HG02623 (cell line): ENCODE results near the gene TMEM202.
"Not testable (repeated sequence)": the region's sequence is repeated elsewhere in the genome, so short reads cannot be mapped to it uniquely, and the experiment has no call there.

Experiments
- ATAC-seq: cut with Tn5 transposase; IDR thresholded peaks from one replicate; pipeline ENCODE4 v1.9.1; 2021; ENCODE audit warnings: moderate library complexity; ENCODE audit not compliant: unreplicated experiment

TMEM202 gene, protein sequence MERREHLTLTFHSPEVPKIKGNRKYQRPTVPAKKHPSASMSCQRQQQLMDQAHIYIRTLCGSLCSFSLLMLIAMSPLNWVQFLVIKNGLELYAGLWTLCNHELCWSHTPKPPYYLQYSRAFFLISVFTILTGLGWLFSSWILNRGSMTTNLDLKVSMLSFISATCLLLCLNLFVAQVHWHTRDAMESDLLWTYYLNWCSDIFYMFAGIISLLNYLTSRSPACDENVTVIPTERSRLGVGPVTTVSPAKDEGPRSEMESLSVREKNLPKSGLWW

GRCh38 chr15:72397796-72398588 is at the start of gene TMEM202:
Gene TMEM202, plus strand, starts transcription at chr15:72398305. Its CDS starts 22 bp downstream, at chr15:72398327.
- ATAC-seq, result no peak

DNA sequence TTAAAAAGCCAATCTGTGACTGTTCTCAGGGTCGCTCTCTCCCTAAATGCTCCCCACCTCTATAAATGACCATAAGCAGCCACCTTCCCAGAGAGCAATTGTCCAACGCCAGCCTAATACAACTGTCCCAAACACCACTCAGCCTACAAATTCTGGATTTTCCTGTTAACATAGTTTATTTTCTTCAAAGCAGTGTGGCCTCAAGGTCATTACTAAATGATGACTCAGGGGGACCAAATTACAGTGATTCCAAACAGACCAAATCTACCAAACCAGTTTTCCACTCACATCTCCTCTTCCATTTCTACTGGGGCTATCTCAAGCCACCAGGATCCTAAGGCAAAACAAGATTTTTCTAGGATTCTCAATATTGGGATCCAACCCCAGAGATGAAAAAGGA is 44.8 kb upstream of the TMEM202 start:
- no peak for ATAC-seq

- ATAC-seq, result no peak
Observed at GRCh38 chr15:72354496-72354895, 43.6 kb upstream of the TMEM202 start.

- no peak for ATAC-seq
Observed at GRCh38 chr15:72358121-72358520, 40.0 kb upstream of the TMEM202 start.

DNA sequence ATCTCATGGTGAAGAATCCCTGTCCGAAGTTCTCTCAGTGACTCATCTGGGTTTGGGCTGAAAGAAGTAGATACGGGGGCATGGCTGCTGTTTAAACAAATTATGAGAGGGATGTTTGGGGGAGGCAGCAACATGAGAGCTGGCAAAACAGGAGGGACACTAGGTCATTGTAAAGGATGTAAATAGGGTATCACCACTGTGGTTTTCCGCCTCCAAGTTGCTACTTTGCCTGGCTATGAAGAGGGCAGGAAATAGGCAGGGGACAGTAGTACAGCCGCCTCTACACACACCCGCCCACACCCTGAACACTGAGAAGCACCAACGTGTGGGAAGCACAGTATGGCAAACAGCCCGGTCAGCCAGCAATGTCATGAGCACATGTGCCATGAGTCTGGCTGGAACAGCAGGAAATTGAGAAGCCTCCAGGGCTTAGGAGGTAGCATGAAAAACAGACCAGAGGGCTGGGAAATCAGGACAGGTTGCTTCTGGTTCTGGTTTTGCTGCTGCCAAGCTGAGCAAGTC is 39.4 kb upstream of the TMEM202 start:
- ATAC-seq, result no peak

DNA sequence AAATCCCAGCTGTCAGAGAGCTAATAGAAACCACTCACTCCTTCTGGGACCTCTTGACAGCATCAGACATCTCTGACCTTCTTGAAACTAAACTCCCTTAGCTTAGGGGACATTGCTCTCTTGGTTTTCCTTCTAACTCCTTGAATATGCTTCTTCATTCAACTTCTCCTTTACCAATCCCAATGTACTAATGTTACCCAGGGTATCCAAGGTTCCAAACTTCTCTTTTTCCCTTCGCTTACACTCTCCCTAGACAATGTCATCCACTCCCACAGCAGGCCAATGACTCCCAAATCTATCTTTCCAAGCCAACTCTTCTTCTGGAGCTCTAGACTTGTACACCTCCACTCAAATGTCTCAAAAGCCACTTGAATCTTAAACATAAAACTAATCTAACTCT is 36.9 kb upstream of the TMEM202 start:
- no peak for ATAC-seq

- ATAC-seq, result peak; percentile 81
Observed at GRCh38 chr15:72365844-72366243, 32.3 kb upstream of the TMEM202 start.

- ATAC-seq, result no peak
Observed at GRCh38 chr15:72368325-72368724, 29.8 kb upstream of the TMEM202 start.

- no peak for ATAC-seq
Observed at GRCh38 chr15:72368899-72369298, 29.2 kb upstream of the TMEM202 start.

DNA sequence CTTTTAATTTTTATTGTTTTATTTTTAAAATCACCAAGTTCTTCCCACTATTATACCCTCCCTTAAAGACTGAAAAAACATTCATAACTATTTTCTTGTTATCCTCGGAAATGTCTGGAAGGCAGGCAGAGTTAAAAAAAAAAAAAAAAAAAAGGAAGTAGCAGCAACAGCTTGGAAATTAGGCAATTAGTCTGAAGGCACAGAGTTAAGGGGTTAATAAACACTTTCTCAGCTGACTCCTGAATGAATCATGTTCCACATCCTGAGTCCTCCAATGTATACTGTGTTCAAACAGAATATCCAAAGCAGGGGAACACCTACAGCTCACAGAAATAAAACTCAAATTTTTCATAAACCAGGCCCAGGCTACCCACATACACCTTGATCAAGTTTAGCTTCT is 28.1 kb upstream of the TMEM202 start:
- no peak for ATAC-seq

GRCh38 chr15:72372361-72372760 is 25.7 kb upstream of the TMEM202 start:
- ATAC-seq, result no peak

DNA sequence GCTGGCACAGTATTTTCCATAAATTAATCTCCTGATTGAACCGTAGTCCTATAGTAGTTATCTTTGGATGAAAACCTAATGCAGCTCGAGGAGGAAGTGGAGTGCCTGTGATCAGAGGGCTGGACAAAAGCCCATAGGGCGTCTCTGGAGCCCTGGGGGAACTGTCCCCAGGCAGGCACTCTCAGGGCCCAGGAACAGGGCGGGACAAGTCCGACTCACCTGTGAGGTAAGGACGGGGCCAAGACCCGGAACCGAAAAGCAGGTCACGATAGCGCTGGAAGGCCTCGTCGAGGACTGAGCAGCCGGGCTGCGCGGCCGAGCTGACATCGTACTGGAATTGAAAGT is 22.6 kb upstream of the TMEM202 start:
- ATAC-seq, result peak; percentile 30

- peak; percentile 84 for ATAC-seq
Observed at GRCh38 chr15:72375846-72376581, 22.1 kb upstream of the TMEM202 start, which contains the start of gene HEXA. Gene HEXA, minus strand, starts transcription at chr15:72376014. Its CDS starts 42 bp downstream, at chr15:72375972.

DNA sequence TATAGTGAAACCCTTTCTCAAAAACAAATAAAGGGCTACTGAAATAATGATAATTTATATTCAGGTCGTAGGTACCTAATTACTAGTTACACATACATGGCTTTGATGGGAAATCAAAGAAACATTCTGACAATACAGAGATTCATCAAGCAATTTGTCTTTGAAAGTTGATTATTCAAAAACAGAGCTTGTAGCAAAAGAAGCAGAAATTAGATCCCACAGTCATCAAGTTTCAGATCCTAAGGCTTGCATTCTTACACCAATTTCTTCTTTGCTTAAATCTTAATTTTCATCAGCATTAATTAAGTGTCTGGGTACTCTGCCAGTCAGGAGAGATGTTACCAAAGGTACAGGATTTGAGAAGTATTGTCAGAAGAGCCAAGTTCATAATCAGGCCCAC is 20.8 kb upstream of the TMEM202 start:
- ATAC-seq, result no peak

GRCh38 chr15:72379106-72379505 is 19.0 kb upstream of the TMEM202 start:
- ATAC-seq, result not testable (repeated sequence)

- no peak for ATAC-seq
Observed at GRCh38 chr15:72379856-72380430, 18.2 kb upstream of the TMEM202 start.

DNA sequence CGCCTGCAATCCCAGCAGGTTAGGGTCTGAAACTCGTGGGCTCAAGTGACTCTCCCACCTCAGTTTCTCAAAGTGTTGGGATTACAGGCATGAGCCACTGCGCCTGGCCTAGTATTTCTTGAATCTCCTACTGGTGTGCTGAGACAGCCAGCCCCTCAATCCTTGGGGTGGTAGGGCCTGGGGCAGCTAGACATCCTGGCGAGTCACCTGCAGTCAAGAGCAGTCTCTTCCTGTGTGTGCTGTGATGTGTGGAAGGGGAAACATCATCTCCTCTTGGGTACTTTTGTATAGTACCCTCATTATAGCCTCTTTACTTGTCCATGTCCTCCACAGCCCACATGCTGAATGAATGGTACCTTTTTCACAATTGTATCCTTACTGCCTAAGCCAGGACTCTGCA is 17.4 kb upstream of the TMEM202 start:
- ATAC-seq, result no peak

- no peak for ATAC-seq
Observed at GRCh38 chr15:72382146-72382545, 16.0 kb upstream of the TMEM202 start.

DNA sequence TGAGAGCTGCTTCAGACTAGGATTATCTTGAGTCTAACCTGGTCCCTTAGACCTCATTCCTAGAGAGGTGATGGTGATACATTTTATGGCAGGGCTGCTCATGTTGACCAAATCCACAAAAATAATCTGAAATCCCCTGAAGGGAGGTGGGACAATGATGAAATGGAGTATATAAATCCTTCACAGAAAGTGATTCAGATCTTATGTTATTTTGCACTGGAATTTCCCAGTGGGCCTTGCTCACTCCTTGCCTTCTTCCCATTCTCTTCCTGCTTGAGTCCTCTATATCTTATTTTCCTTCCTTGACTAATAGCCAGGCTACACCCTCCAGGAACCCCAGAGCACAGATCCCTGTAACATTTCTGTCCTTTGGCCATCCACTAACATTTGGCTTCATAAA is 10.4 kb upstream of the TMEM202 start:
- no peak for ATAC-seq

- no peak for ATAC-seq
Observed at GRCh38 chr15:72389231-72389630, 8.9 kb upstream of the TMEM202 start.

DNA sequence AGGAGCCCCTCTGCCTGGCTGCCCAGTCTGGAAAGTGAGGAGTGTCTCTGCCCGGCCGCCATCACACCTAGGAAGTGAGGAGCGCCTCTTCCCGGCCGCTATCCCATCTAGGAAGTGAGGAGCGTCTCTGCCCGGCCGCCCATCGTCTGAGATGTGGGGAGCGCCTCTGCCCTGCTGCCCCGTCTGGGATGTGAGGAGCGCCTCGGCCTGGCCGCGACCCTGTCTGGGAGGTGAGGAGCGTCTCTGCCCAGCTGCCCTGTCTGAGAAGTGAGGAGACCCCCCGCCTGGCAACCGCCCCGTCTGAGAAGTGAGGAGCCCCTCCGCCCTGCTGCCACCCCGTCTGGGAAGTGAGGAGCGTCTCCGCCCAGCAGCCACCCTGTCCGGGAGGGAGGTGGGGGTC is 1.8 kb upstream of the TMEM202 start:
- not testable (repeated sequence) for ATAC-seq
